Activated T-helper 17 cell treated with anti-CD3 and anti-CD28 coated beads, Interleukin-2, amount 50 U/mL, for 72 hours (primary cell): ENCODE data around the gene PTPRM. TPM values are rescaled to one million over a fixed set of nuclear protein-coding genes. Genes with fewer than 3 reads are reported as not detected.

Source experiments
- ATAC-seq: fragments of 150-1000 bp; cut with Tn5 transposase; replicated peaks from 2 replicates; pipeline ENCODE4 v1.10.0; 2021; ENCODE audit warnings: mild to moderate bottlenecking, moderate library complexity
- H3K27ac Mint-ChIP-seq: one replicate; pipeline ENCODE4 v1.8.0; 2022; ENCODE audit warnings: mixed read lengths
- H3K27me3 Mint-ChIP-seq: one replicate; pipeline ENCODE4 v1.8.0; 2022; ENCODE audit warnings: mixed read lengths
- H3K36me3 Mint-ChIP-seq: one replicate; pipeline ENCODE4 v1.8.0; 2022; ENCODE audit warnings: low read depth, mild to moderate bottlenecking, mixed read lengths
- H3K4me1 Mint-ChIP-seq: one replicate; pipeline ENCODE4 v1.8.0; 2022; ENCODE audit warnings: mixed read lengths
- H3K4me3 Mint-ChIP-seq: one replicate; pipeline ENCODE4 v1.8.0; 2022; ENCODE audit warnings: mild to moderate bottlenecking, mixed read lengths
- H3K9me3 Mint-ChIP-seq: one replicate; pipeline ENCODE4 v1.8.0; 2022; ENCODE audit warnings: mixed read lengths
- total RNA-seq, 2 donors: library from RNA; stranded (reverse); gene quantifications; one replicate each; pipeline ENCODE4 v1.2.3, GENCODE V29; 2022

The PTPRM gene
- total RNA-seq, 2 donors from 2014 or later: 7.5 to 24.5 TPM

GRCh38 chr18:7760967-7761948 is 194.1 kb downstream of the PTPRM start:
- Mint-ChIP-seq H3K9me3 (peaks cover 6% of the 10 kb centered on the region), H3K4me3 (no peak overlapping the region), H3K4me1 (no peaks in the 10 kb centered on the region), H3K27ac (no peak overlapping the region), H3K36me3 (no peaks in the 10 kb centered on the region), H3K27me3 (no peaks in the 10 kb centered on the region)
- ATAC-seq: no peak

- Mint-ChIP-seq H3K4me1 (no peaks in the 10 kb centered on the region), H3K27ac (no peak overlapping the region), H3K27me3 (no peaks in the 10 kb centered on the region), H3K9me3 (peaks cover 6% of the 10 kb centered on the region), H3K4me3 (no peak overlapping the region), H3K36me3 (no peaks in the 10 kb centered on the region)
- no peak for ATAC-seq
These were observed 197.3 kb downstream of the PTPRM start for GRCh38 chr18:7764405-7764804.

GRCh38 chr18:7766346-7766745 is 199.2 kb downstream of the PTPRM start:
- Mint-ChIP-seq H3K27ac (no peak overlapping the region), H3K4me1 (no peaks in the 10 kb centered on the region)
- no peak for ATAC-seq

GRCh38 chr18:7766817-7767216 is 199.7 kb downstream of the PTPRM start:
- H3K4me3 Mint-ChIP-seq: no peak overlapping the region
- H3K27me3 Mint-ChIP-seq: no peaks in the 10 kb centered on the region
- no peak for ATAC-seq
- no peaks in the 10 kb centered on the region for H3K4me1 Mint-ChIP-seq
- H3K9me3 Mint-ChIP-seq: peaks cover 3% of the 10 kb centered on the region
- H3K36me3 Mint-ChIP-seq: no peaks in the 10 kb centered on the region
- no peak overlapping the region for H3K27ac Mint-ChIP-seq

More at GRCh38 chr18:7766346-7766745, 199.2 kb downstream of the PTPRM start:
- no peaks in the 10 kb centered on the region for H3K36me3 Mint-ChIP-seq
- H3K4me3 Mint-ChIP-seq: no peak overlapping the region
- H3K9me3 Mint-ChIP-seq: peaks cover 6% of the 10 kb centered on the region
- no peaks in the 10 kb centered on the region for H3K27me3 Mint-ChIP-seq

GRCh38 chr18:7770908-7771307 is 203.8 kb downstream of the PTPRM start:
- ATAC-seq: no peak
- Mint-ChIP-seq H3K36me3 (no peaks in the 10 kb centered on the region), H3K4me1 (no peaks in the 10 kb centered on the region), H3K4me3 (no peak overlapping the region), H3K9me3 (no peaks in the 10 kb centered on the region), H3K27ac (no peak overlapping the region), H3K27me3 (no peaks in the 10 kb centered on the region)

GRCh38 chr18:7772510-7772888 is 205.4 kb downstream of the PTPRM start:
- H3K36me3 Mint-ChIP-seq: no peaks in the 10 kb centered on the region
- no peak overlapping the region for H3K4me3 Mint-ChIP-seq
- H3K27me3 Mint-ChIP-seq: no peaks in the 10 kb centered on the region
- ATAC-seq: no peak
- H3K27ac Mint-ChIP-seq: no peak overlapping the region
- no peaks in the 10 kb centered on the region for H3K9me3 Mint-ChIP-seq
- no peaks in the 10 kb centered on the region for H3K4me1 Mint-ChIP-seq

- H3K27ac Mint-ChIP-seq: no peak overlapping the region
- H3K36me3 Mint-ChIP-seq: no peaks in the 10 kb centered on the region
- no peak overlapping the region for H3K4me3 Mint-ChIP-seq
- ATAC-seq: no peak
- H3K9me3 Mint-ChIP-seq: no peaks in the 10 kb centered on the region
- no peaks in the 10 kb centered on the region for H3K27me3 Mint-ChIP-seq
- H3K4me1 Mint-ChIP-seq: no peaks in the 10 kb centered on the region
These were observed 205.8 kb downstream of the PTPRM start for GRCh38 chr18:7772951-7773350.

GRCh38 chr18:7775128-7775527 is 208.0 kb downstream of the PTPRM start:
- no peak for ATAC-seq
- H3K9me3 Mint-ChIP-seq: no peaks in the 10 kb centered on the region
- H3K27me3 Mint-ChIP-seq: no peaks in the 10 kb centered on the region
- H3K36me3 Mint-ChIP-seq: no peaks in the 10 kb centered on the region
- H3K27ac Mint-ChIP-seq: no peak overlapping the region
- no peaks in the 10 kb centered on the region for H3K4me1 Mint-ChIP-seq
- no peak overlapping the region for H3K4me3 Mint-ChIP-seq

- no peaks in the 10 kb centered on the region for H3K4me1 Mint-ChIP-seq
- H3K36me3 Mint-ChIP-seq: no peaks in the 10 kb centered on the region
- H3K9me3 Mint-ChIP-seq: no peaks in the 10 kb centered on the region
- no peaks in the 10 kb centered on the region for H3K27me3 Mint-ChIP-seq
- H3K27ac Mint-ChIP-seq: no peak overlapping the region
- ATAC-seq: no peak
- no peak overlapping the region for H3K4me3 Mint-ChIP-seq
These were observed 208.7 kb downstream of the PTPRM start for GRCh38 chr18:7775843-7776242.

GRCh38 chr18:7778181-7778580 is 211.1 kb downstream of the PTPRM start:
- ATAC-seq: peak; percentile 76
- Mint-ChIP-seq H3K4me3 (no peak overlapping the region), H3K4me1 (no peaks in the 10 kb centered on the region), H3K36me3 (no peaks in the 10 kb centered on the region), H3K9me3 (no peaks in the 10 kb centered on the region), H3K27ac (no peak overlapping the region), H3K27me3 (no peaks in the 10 kb centered on the region)

- Mint-ChIP-seq H3K27me3 (no peaks in the 10 kb centered on the region), H3K4me3 (no peak overlapping the region), H3K27ac (no peak overlapping the region), H3K4me1 (no peaks in the 10 kb centered on the region), H3K36me3 (no peaks in the 10 kb centered on the region), H3K9me3 (no peaks in the 10 kb centered on the region)
- no peak for ATAC-seq
These were observed 212.1 kb downstream of the PTPRM start for GRCh38 chr18:7779211-7779610.

- no peaks in the 10 kb centered on the region for H3K9me3 Mint-ChIP-seq
- H3K27me3 Mint-ChIP-seq: no peaks in the 10 kb centered on the region
- ATAC-seq: no peak
- H3K4me1 Mint-ChIP-seq: no peaks in the 10 kb centered on the region
- H3K36me3 Mint-ChIP-seq: no peaks in the 10 kb centered on the region
- H3K4me3 Mint-ChIP-seq: no peak overlapping the region
- no peak overlapping the region for H3K27ac Mint-ChIP-seq
These were observed 217.1 kb downstream of the PTPRM start for GRCh38 chr18:7784171-7784570.

- H3K27ac Mint-ChIP-seq: no peak overlapping the region
- no peaks in the 10 kb centered on the region for H3K4me1 Mint-ChIP-seq
- no peaks in the 10 kb centered on the region for H3K27me3 Mint-ChIP-seq
- ATAC-seq: no peak
- no peaks in the 10 kb centered on the region for H3K9me3 Mint-ChIP-seq
- no peak overlapping the region for H3K4me3 Mint-ChIP-seq
- H3K36me3 Mint-ChIP-seq: no peaks in the 10 kb centered on the region
These were observed 219.5 kb downstream of the PTPRM start for GRCh38 chr18:7786569-7786968.

- H3K36me3 Mint-ChIP-seq: no peaks in the 10 kb centered on the region
- H3K27me3 Mint-ChIP-seq: no peaks in the 10 kb centered on the region
- H3K27ac Mint-ChIP-seq: no peak overlapping the region
- no peaks in the 10 kb centered on the region for H3K4me1 Mint-ChIP-seq
- H3K9me3 Mint-ChIP-seq: no peaks in the 10 kb centered on the region
- ATAC-seq: no peak
- H3K4me3 Mint-ChIP-seq: no peak overlapping the region
These were observed 220.2 kb downstream of the PTPRM start for GRCh38 chr18:7787339-7787738.

- no peaks in the 10 kb centered on the region for H3K36me3 Mint-ChIP-seq
- ATAC-seq: no peak
- H3K4me1 Mint-ChIP-seq: no peaks in the 10 kb centered on the region
- no peaks in the 10 kb centered on the region for H3K9me3 Mint-ChIP-seq
- no peak overlapping the region for H3K27ac Mint-ChIP-seq
- H3K27me3 Mint-ChIP-seq: no peaks in the 10 kb centered on the region
- no peak overlapping the region for H3K4me3 Mint-ChIP-seq
These were observed 222.9 kb downstream of the PTPRM start for GRCh38 chr18:7789856-7790552.
